Vagina (tissue), 2 donors: Measurements from ENCODE around the gene CKAP5.

Experiments
- POLR2A ChIP-seq, 2 donors: fragments of 450-650 bp; IDR thresholded peaks; one replicate each; pipeline ENCODE4 v1.6.1; 2017; ENCODE audit warnings: antibody characterized with exemption in 2 of 2, mild to moderate bottlenecking in 2 of 2, moderate library complexity in 2 of 2
- POLR2AphosphoS5 ChIP-seq, 2 donors: sonication (generic); formaldehyde crosslinking; IDR thresholded peaks; one replicate each; pipeline ENCODE4 v1.9.0; 2017; ENCODE audit warnings: antibody characterized with exemption in 2 of 2, mild to moderate bottlenecking in 2 of 2, low read depth in 1 of 2; ENCODE audit not compliant: insufficient read depth in 1 of 2
- TF ChIP-seq, protein P1 (sequence below), 3 experiments: fragments of 450-650 bp in 2 of 3; fragments of 200-600 bp in 1 of 3; sonication (generic) in 1 of 3; IDR thresholded peaks; one replicate each; pipeline ENCODE4 v1.5.1; 2017 to 2019; ENCODE audit warnings: antibody characterized with exemption in 3 of 3, mild to moderate bottlenecking in 2 of 3, moderate library complexity in 2 of 3

DNA sequence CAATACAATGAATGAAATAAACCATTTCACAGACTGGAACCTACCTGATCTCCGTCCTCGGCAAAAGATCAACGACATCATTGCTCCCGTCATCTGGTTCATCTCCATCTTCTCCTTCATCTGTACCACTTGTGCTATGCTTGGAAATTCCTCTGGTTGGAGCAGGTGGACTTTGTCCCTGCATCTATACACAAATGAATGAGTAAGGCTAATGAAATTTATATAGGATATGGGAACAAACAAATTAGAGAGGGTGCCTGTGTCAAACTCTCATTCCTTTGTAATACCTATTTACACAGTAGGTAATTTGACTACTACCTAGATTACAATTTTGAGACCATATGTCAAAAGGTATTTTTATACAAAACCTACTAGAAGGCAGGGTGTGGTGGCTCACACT, 67.7 kb downstream of the CKAP5 start:
- TF ChIP-seq, protein P1, sequence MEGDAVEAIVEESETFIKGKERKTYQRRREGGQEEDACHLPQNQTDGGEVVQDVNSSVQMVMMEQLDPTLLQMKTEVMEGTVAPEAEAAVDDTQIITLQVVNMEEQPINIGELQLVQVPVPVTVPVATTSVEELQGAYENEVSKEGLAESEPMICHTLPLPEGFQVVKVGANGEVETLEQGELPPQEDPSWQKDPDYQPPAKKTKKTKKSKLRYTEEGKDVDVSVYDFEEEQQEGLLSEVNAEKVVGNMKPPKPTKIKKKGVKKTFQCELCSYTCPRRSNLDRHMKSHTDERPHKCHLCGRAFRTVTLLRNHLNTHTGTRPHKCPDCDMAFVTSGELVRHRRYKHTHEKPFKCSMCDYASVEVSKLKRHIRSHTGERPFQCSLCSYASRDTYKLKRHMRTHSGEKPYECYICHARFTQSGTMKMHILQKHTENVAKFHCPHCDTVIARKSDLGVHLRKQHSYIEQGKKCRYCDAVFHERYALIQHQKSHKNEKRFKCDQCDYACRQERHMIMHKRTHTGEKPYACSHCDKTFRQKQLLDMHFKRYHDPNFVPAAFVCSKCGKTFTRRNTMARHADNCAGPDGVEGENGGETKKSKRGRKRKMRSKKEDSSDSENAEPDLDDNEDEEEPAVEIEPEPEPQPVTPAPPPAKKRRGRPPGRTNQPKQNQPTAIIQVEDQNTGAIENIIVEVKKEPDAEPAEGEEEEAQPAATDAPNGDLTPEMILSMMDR (IDR thresholded peaks at IDR 0.05) = no peak
- TF ChIP-seq POLR2A (IDR thresholded peaks at IDR 0.05) = no peak
- no peak for TF ChIP-seq POLR2AphosphoS5 (IDR thresholded peaks at IDR 0.05; ENCODE audit: insufficient read depth in 1 of 2, low read depth in 1 of 2)
